H1 (cell line): ENCODE data around the gene GPR150. TPM values are rescaled to one million over a fixed set of nuclear protein-coding genes. Genes with fewer than 3 reads are reported as not detected.

Experiments used
- CTCF ChIA-PET: fragments of 300-600 bp; sonication (Branson Sonifier 250); formaldehyde crosslinking; loops from one replicate; lab custom pipeline; 2021; ENCODE audit not compliant: partially characterized antibody; lab: Charles Lee
- POLR2A ChIA-PET: fragments of 300-600 bp; sonication (Branson Sonifier 250); formaldehyde crosslinking; loops from one replicate; lab custom pipeline; 2021; ENCODE audit warnings: inconsistent platforms; ENCODE audit not compliant: partially characterized antibody; lab: Charles Lee
- DNase-seq, 2 experiments: peaks; one replicate each; pipeline versions ENCODE4 v3.0.0 to v3.0.0-alpha.2; 2010 to 2022; ENCODE audit warnings: low spot score in 2 of 2, low read depth in 1 of 2, mixed read lengths in 1 of 2
- FAIRE-seq: peaks from 2 replicates; lab custom pipeline; 2011; peaks lifted over from hg19 to GRCh38; lab: Jason Lieb, UNC
- H2AFZ ChIP-seq: 2 replicates; pipeline ENCODE4 v1.8.1; 2012; ENCODE audit warnings: low read length, inconsistent platforms
- H2AK5ac ChIP-seq: 2 replicates; pipeline ENCODE4 v1.6.1; 2013; ENCODE audit warnings: low read depth, low read length
- H2BK120ac ChIP-seq: replicated peaks from 2 replicates; pipeline ENCODE3; 2013; ENCODE audit warnings: low read depth, low read length, inconsistent platforms
- H2BK12ac ChIP-seq: 2 replicates; pipeline ENCODE4 v1.6.1; 2013; ENCODE audit warnings: low read depth, low read length
- H2BK15ac ChIP-seq: 2 replicates; pipeline ENCODE4 v1.6.1; 2013; ENCODE audit warnings: low read length
- H2BK20ac ChIP-seq: 2 replicates; pipeline ENCODE4 v1.6.1; 2013; ENCODE audit warnings: low read length
- H2BK5ac ChIP-seq: 2 replicates; pipeline ENCODE4 v1.6.1; 2013; ENCODE audit warnings: low read depth, low read length
- H3K14ac ChIP-seq: 2 replicates; pipeline ENCODE4 v1.6.1; 2013; ENCODE audit warnings: inconsistent platforms; ENCODE audit not compliant: insufficient read length
- H3K18ac ChIP-seq: 2 replicates; pipeline ENCODE4 v1.6.1; 2013; ENCODE audit warnings: low read length; ENCODE audit errors: extremely low read depth
- H3K23ac ChIP-seq: 2 replicates; pipeline ENCODE4 v1.6.1; 2013; ENCODE audit warnings: inconsistent platforms; ENCODE audit not compliant: insufficient read length
- H3K23me2 ChIP-seq: 2 replicates; pipeline ENCODE4 v1.6.1; 2013; ENCODE audit warnings: low read depth, low read length
- H3K27ac ChIP-seq: 2 replicates; pipeline ENCODE4 v1.6.1; 2011; ENCODE audit warnings: low read depth, low read length, inconsistent platforms
- H3K27me3 ChIP-seq, 4 experiments: replicated peaks in 1 of 4; 1 replicate in 1 of 4; 2 replicates in 3 of 4; pipeline versions ENCODE4 v1.6.1 to v1.8.1; 2011 to 2013; ENCODE audit warnings: low read length in 3 of 4, mild to moderate bottlenecking in 3 of 4, inconsistent platforms in 2 of 4, mixed read lengths in 2 of 4, moderate library complexity in 1 of 4; ENCODE audit not compliant: control insufficient read depth in 3 of 4, insufficient read depth in 3 of 4; ENCODE audit errors: extremely low read depth in 1 of 4
- H3K36me3 ChIP-seq, 4 experiments: 2 replicates each; pipeline versions ENCODE4 v1.6.1 to v1.8.1; 2011 to 2013; ENCODE audit warnings: mild to moderate bottlenecking in 4 of 4, low read length in 3 of 4, moderate library complexity in 2 of 4, control low read depth in 1 of 4, inconsistent platforms in 1 of 4; ENCODE audit not compliant: insufficient read depth in 4 of 4, control insufficient read depth in 2 of 4
- H3K4ac ChIP-seq: replicated peaks from 2 replicates; pipeline ENCODE3; 2013; ENCODE audit warnings: low read length, low read depth, mixed read lengths, inconsistent platforms; ENCODE audit not compliant: insufficient read length
- H3K4me1 ChIP-seq, 4 experiments: replicated peaks in 1 of 4; 1 replicate in 1 of 4; 2 replicates in 3 of 4; pipeline versions ENCODE4 v1.6.1 to v1.8.1; 2011 to 2013; ENCODE audit warnings: low read length in 3 of 4, inconsistent platforms in 2 of 4, mixed read lengths in 1 of 4; ENCODE audit not compliant: insufficient read depth in 4 of 4, control insufficient read depth in 3 of 4
- H3K4me2 ChIP-seq, 2 experiments: 2 replicates each; pipeline versions ENCODE4 v1.6.1 to v1.8.1; 2011 to 2013; ENCODE audit warnings: low read depth in 2 of 2, low read length in 2 of 2, control low read depth in 1 of 2, inconsistent platforms in 1 of 2, mild to moderate bottlenecking in 1 of 2; ENCODE audit not compliant: insufficient read depth in 1 of 2
- H3K4me3 ChIP-seq, 4 experiments: fragments of 200-600, 300-600 bp in 1 of 4; sonication (generic), shearing (Covaris generic), sonication (Bioruptor Twin) in 1 of 4; 2 replicates each; pipeline versions ENCODE4 v1.5.1 to v1.8.1; 2011 to 2016; ENCODE audit warnings: low read length in 4 of 4, low read depth in 3 of 4, control low read depth in 2 of 4, inconsistent platforms in 2 of 4, mild to moderate bottlenecking in 2 of 4, mixed read lengths in 1 of 4, moderate library complexity in 1 of 4; ENCODE audit not compliant: insufficient read depth in 2 of 4; ENCODE audit errors: extremely low read depth in 1 of 4
- H3K56ac ChIP-seq: replicated peaks from 2 replicates; pipeline ENCODE3; 2013; ENCODE audit warnings: low read depth, mild to moderate bottlenecking, mixed read lengths, low read length, inconsistent platforms; ENCODE audit not compliant: insufficient read length
- H3K79me1 ChIP-seq: 2 replicates; pipeline ENCODE4 v1.6.1; 2013; ENCODE audit warnings: low read depth, low read length, control low read depth
- H3K79me2 ChIP-seq, 2 experiments: 2 replicates each; pipeline versions ENCODE4 v1.6.1 to v1.8.1; 2012 to 2013; ENCODE audit warnings: low read length in 2 of 2, mild to moderate bottlenecking in 2 of 2, inconsistent platforms in 1 of 2; ENCODE audit not compliant: insufficient read depth in 2 of 2, control insufficient read depth in 1 of 2
- H3K9ac ChIP-seq, 4 experiments: replicated peaks in 1 of 4; 1 replicate in 1 of 4; 2 replicates in 3 of 4; pipeline versions ENCODE4 v1.6.1 to v1.8.1; 2011 to 2013; ENCODE audit warnings: low read depth in 3 of 4, low read length in 3 of 4, control low read depth in 2 of 4, mild to moderate bottlenecking in 2 of 4, moderate library complexity in 2 of 4, inconsistent platforms in 1 of 4; ENCODE audit errors: extremely low read depth in 1 of 4
- H3K9me3 ChIP-seq, 2 experiments: 2 replicates each; pipeline versions ENCODE4 v1.6.1 to v1.8.1; 2012 to 2013; ENCODE audit warnings: mild to moderate bottlenecking in 2 of 2, moderate library complexity in 2 of 2, control low read depth in 1 of 2, inconsistent platforms in 1 of 2, low read depth in 1 of 2, low read length in 1 of 2, mixed read lengths in 1 of 2; ENCODE audit not compliant: insufficient read depth in 2 of 2
- H4K20me1 ChIP-seq, 2 experiments: replicated peaks in 1 of 2; 2 replicates each; pipeline versions ENCODE3 to v1.8.1; 2011 to 2013; ENCODE audit warnings: inconsistent platforms in 2 of 2, low read length in 2 of 2, mild to moderate bottlenecking in 1 of 2; ENCODE audit not compliant: insufficient read depth in 2 of 2, control insufficient read depth in 1 of 2
- H4K5ac ChIP-seq: 2 replicates; pipeline ENCODE4 v1.6.1; 2013; ENCODE audit warnings: low read length, low read depth, mixed read lengths, inconsistent platforms; ENCODE audit not compliant: insufficient read length
- H4K8ac ChIP-seq: 2 replicates; pipeline ENCODE4 v1.8.0; 2013; ENCODE audit warnings: mild to moderate bottlenecking, moderate library complexity, low read length, inconsistent platforms; ENCODE audit not compliant: insufficient read depth; ENCODE audit errors: extremely low read depth
- H4K91ac ChIP-seq: replicated peaks from 2 replicates; pipeline ENCODE3; 2013; ENCODE audit warnings: low read length, mixed read lengths, inconsistent platforms; ENCODE audit not compliant: insufficient read length
- BRCA1 ChIP-seq: IDR thresholded peaks from 2 replicates; pipeline ENCODE4 v1.6.1; 2012; ENCODE audit warnings: low read depth, low read length, improper control_type of control experiment
- E2F6 ChIP-seq: IDR thresholded peaks from 2 replicates; pipeline ENCODE4 v1.6.1; 2012; ENCODE audit warnings: inconsistent platforms
- GABPA ChIP-seq: IDR thresholded peaks from 2 replicates; pipeline ENCODE4 v1.6.1; 2011; ENCODE audit warnings: mild to moderate bottlenecking, low read length, moderate library complexity, borderline replicate concordance; ENCODE audit not compliant: insufficient read depth
- GTF2F1 ChIP-seq: IDR thresholded peaks from 2 replicates; pipeline ENCODE4 v1.6.1; 2012; ENCODE audit warnings: low read depth, low read length, improper control_type of control experiment, borderline replicate concordance
- MAFK ChIP-seq: IDR thresholded peaks from 2 replicates; pipeline ENCODE4 v1.6.1; 2012; ENCODE audit warnings: low read depth, mild to moderate bottlenecking, improper control_type of control experiment, low read length
- SP4 ChIP-seq: IDR thresholded peaks from 2 replicates; pipeline ENCODE4 v1.6.1; 2012; ENCODE audit warnings: low read length, inconsistent platforms
- SUZ12 ChIP-seq: fragments of 200-600 bp; sonication (generic); IDR thresholded peaks from 2 replicates; pipeline ENCODE4 v1.6.1; 2012; ENCODE audit warnings: mild to moderate bottlenecking, inconsistent platforms, low read length, moderate library complexity, mixed read lengths
- TEAD4 ChIP-seq: IDR thresholded peaks from 2 replicates; pipeline ENCODE4 v1.6.1; 2012; ENCODE audit warnings: low read depth, low read length, inconsistent platforms, mixed read lengths
- WGBS, 2 experiments: shearing (Covaris generic) in 1 of 2; methylation state at CpG; one replicate each; pipeline versions ENCODE4 v1.1.6 to v1.1.7; 2013 to 2015; ENCODE audit warnings: low lambda C conversion rate in 2 of 2, mixed read lengths in 2 of 2, inconsistent platforms in 1 of 2, low coverage in 1 of 2, missing lambda C conversion rate in 1 of 2; ENCODE audit not compliant: insufficient replicate concordance in 2 of 2, insufficient coverage in 1 of 2, insufficient read length in 1 of 2; ENCODE audit errors: extremely low coverage in 1 of 2, missing lambda C conversion rate in 1 of 2; 5-methylcytosine and 5-hydroxymethylcytosine counted together
- polyA plus RNA-seq, 7 experiments: library from polyadenylated mRNA; depleted of rRNA in 3 of 7; stranded (reverse) in 5 of 7; unstranded in 2 of 7; fragments of >200 nt in 5 of 7; fragments of 200-250 nt in 2 of 7; gene quantifications; 1 replicate in 5 of 7; 2 replicates in 1 of 7; 4 replicates in 1 of 7; pipeline versions ENCODE4 v1.2.1 to v1.2.3, GENCODE V29; 2011 to 2013; ENCODE audit warnings: missing spikeins in 2 of 7, mixed read lengths in 2 of 7
- total RNA-seq: library from RNA; stranded (reverse); fragmentation: NEBNext Ultra II Directional; extraction: Animal tissue kit (Norgen Biotek cat#: 25700); gene quantifications from 2 replicates; pipeline ENCODE4 v1.2.1, GENCODE V29; 2021

Gene GPR150
- total and polyA plus RNA-seq, 2 of the 8 experiments (the other 6 are each of a cell fraction or from before 2014, with no cell fraction given): 0.14 TPM; not detected in 1

- no peak for DNase-seq
- Histone ChIP-seq H3K4me2 (no peak overlapping the region), H3K4me3 (no peak overlapping the region), H2BK12ac (no peak overlapping the region), H4K8ac (no peak overlapping the region), H3K79me2 (no peaks in the 10 kb centered on the region), H3K14ac (no peak overlapping the region), H2BK15ac (no peak overlapping the region), H3K4ac (no peak overlapping the region), H2AK5ac (no peak overlapping the region), H2BK120ac (no peak overlapping the region), H4K91ac (no peak overlapping the region), H2BK5ac (no peak overlapping the region), H2BK20ac (no peak overlapping the region), H4K20me1 (no peaks in the 10 kb centered on the region), H3K23me2 (no peaks in the 10 kb centered on the region; the same call in 1 of the 2 replicates), H3K9ac (no peak overlapping the region), H3K79me1 (no peaks in the 10 kb centered on the region), H2AFZ (0 out of 2 replicates have a peak overlapping the region, but pooled peaks have one; percentile 21), H3K4me1 (no peaks in the 10 kb centered on the region), H3K18ac (no peak overlapping the region), H3K56ac (no peak overlapping the region), H3K23ac (no peak overlapping the region), H3K9me3 (no peaks in the 10 kb centered on the region), H4K5ac (no peak overlapping the region), H3K27me3 (no peaks in the 10 kb centered on the region), H3K27ac (no peak overlapping the region), H3K36me3 (no peaks in the 10 kb centered on the region)
- FAIRE-seq: no peak
- ChIA-PET CTCF (interaction anchor here (1.4 to 1.6 kb wide), 2 partner anchors 12 to 66 kb away, joined by 3 read pairs; no protein-coding TSS in a partner anchor), POLR2A (no interaction called here)
- no peak for TF ChIP-seq MAFK
- TF ChIP-seq SUZ12: no peak
- TF ChIP-seq BRCA1: no peak
- no peak for TF ChIP-seq GTF2F1
- TF ChIP-seq GABPA: no peak
- TF ChIP-seq E2F6: no peak
- no peak for TF ChIP-seq TEAD4
- TF ChIP-seq SP4: no peak
- 100% methylated on average over 1 of the region's 1 CpG; no CpG with 5 or more reads in 1 of the 2 experiments for WGBS, 2 experiments
Observed at GRCh38 chr5:95668728-95669127, 48.8 kb downstream of the GPR150 start.
